Neural progenitor cell (in vitro differentiated cells): ENCODE results near the gene MYO7B. TPM values are rescaled to one million over a fixed set of nuclear protein-coding genes. Genes with fewer than 3 reads are reported as not detected.

ENCODE experiments used
- DNase-seq: peaks from one replicate; pipeline ENCODE4 v3.0.0-alpha.2; 2016; ENCODE audit warnings: low spot score
- H2AFZ ChIP-seq: fragments of 200-600 bp; sonication (generic); replicated peaks from 2 replicates; pipeline ENCODE4 v1.6.1; 2016; ENCODE audit warnings: antibody characterized with exemption
- H3F3A ChIP-seq: fragments of 200-600 bp; sonication (generic); 2 replicates; pipeline ENCODE4 v1.6.1; 2016; ENCODE audit warnings: antibody characterized with exemption, low read depth
- H3K27ac ChIP-seq: fragments of 200-600 bp; sonication (generic); 2 replicates; pipeline ENCODE4 v1.5.1; 2016; ENCODE audit warnings: mild to moderate bottlenecking
- H3K27me3 ChIP-seq: fragments of 200-600 bp; sonication (generic); 2 replicates; pipeline ENCODE4 v1.6.1; 2016; ENCODE audit warnings: mild to moderate bottlenecking, moderate library complexity
- H3K36me3 ChIP-seq: fragments of 200-600 bp; sonication (generic); 2 replicates; pipeline ENCODE4 v1.5.1; 2016
- H3K4me1 ChIP-seq: fragments of 200-600 bp; sonication (generic); 2 replicates; pipeline ENCODE4 v1.6.1; 2016; ENCODE audit warnings: mixed run types
- H3K4me2 ChIP-seq: fragments of 200-600 bp; sonication (generic); 2 replicates; pipeline ENCODE4 v1.6.1; 2016
- H3K4me3 ChIP-seq: fragments of 200-600 bp; sonication (generic); 2 replicates; pipeline ENCODE4 v1.5.1; 2016
- H3K79me2 ChIP-seq: fragments of 200-600 bp; sonication (generic); 2 replicates; pipeline ENCODE4 v1.6.1; 2016; ENCODE audit warnings: low read depth
- H3K9ac ChIP-seq: fragments of 200-600 bp; sonication (generic); 2 replicates; pipeline ENCODE4 v1.6.1; 2016
- H3K9me3 ChIP-seq: fragments of 200-600 bp; sonication (generic); 2 replicates; pipeline ENCODE4 v1.5.1; 2016; ENCODE audit warnings: low read depth
- H4K20me1 ChIP-seq: fragments of 200-600 bp; sonication (generic); 2 replicates; pipeline ENCODE4 v1.6.1; 2016; ENCODE audit warnings: low read depth
- H3K27ac Mint-ChIP-seq: 3 replicates; pipeline ENCODE4 v1.8.0; 2021; ENCODE audit warnings: mixed read lengths
- H3K27me3 Mint-ChIP-seq: 2 replicates; pipeline ENCODE4 v1.8.0; 2022; ENCODE audit warnings: low read depth, mild to moderate bottlenecking, inconsistent platforms, moderate library complexity, mixed read lengths; ENCODE audit not compliant: insufficient read depth
- H3K36me3 Mint-ChIP-seq: 3 replicates; pipeline ENCODE4 v1.8.0; 2021; ENCODE audit warnings: mixed read lengths
- H3K4me1 Mint-ChIP-seq: 3 replicates; pipeline ENCODE4 v1.8.0; 2021; ENCODE audit warnings: mixed read lengths
- H3K4me3 Mint-ChIP-seq: 3 replicates; pipeline ENCODE4 v1.8.0; 2021; ENCODE audit warnings: mild to moderate bottlenecking, moderate library complexity, mixed read lengths
- H3K9me3 Mint-ChIP-seq: 3 replicates; pipeline ENCODE4 v1.8.0; 2020; ENCODE audit warnings: mixed read lengths
- CTCF ChIP-seq: fragments of 200-600 bp; sonication (generic); IDR thresholded peaks from 2 replicates; pipeline ENCODE4 v1.5.1; 2017; ENCODE audit warnings: antibody characterized with exemption, mild to moderate bottlenecking
- EZH2 ChIP-seq: fragments of 200-600 bp; sonication (generic); IDR thresholded peaks from 2 replicates; pipeline ENCODE4 v1.6.1; 2017; ENCODE audit warnings: antibody characterized with exemption, mild to moderate bottlenecking, moderate library complexity
- EZH2phosphoT487 ChIP-seq: fragments of 200-600 bp; sonication (generic); IDR thresholded peaks from 2 replicates; pipeline ENCODE4 v1.6.1; 2017; ENCODE audit warnings: antibody characterized with exemption
- total RNA-seq: library from RNA; depleted of rRNA; stranded (reverse); fragments of >200 nt; gene quantifications from 2 replicates; pipeline ENCODE4 v1.2.3, GENCODE V29; 2015; ENCODE audit warnings: low replicate concordance

Gene MYO7B
- total RNA-seq, 1 donor from 2014 or later, result not detected

- Mint-ChIP-seq H3K4me3 (no peak overlapping the region), H3K27me3 (peaks cover 9% of the 10 kb centered on the region), H3K36me3 (no peaks in the 10 kb centered on the region), H3K9me3 (no peaks in the 10 kb centered on the region), H3K27ac (no peak overlapping the region), H3K4me1 (peaks cover 23% of the 10 kb centered on the region)
- peak; percentile 56 for DNase-seq
- Histone ChIP-seq H3K9ac (no peak overlapping the region), H2AFZ (no peak overlapping the region), H3K4me2 (no peak overlapping the region), H3F3A (no peaks in the 10 kb centered on the region), H4K20me1 (no peaks in the 10 kb centered on the region), H3K79me2 (no peaks in the 10 kb centered on the region), H3K9me3 (no peaks in the 10 kb centered on the region), H3K4me1 (peaks cover 6% of the 10 kb centered on the region), H3K4me3 (no peak overlapping the region), H3K36me3 (no peaks in the 10 kb centered on the region), H3K27ac (no peak overlapping the region), H3K27me3 (no peaks in the 10 kb centered on the region)
- TF ChIP-seq EZH2phosphoT487 (no peak), EZH2 (no peak), CTCF (peak; percentile 54)
These were observed 104.9 kb downstream of the MYO7B start for GRCh38 chr2:127640082-127641072.

- Mint-ChIP-seq H3K27me3 (peaks cover 9% of the 10 kb centered on the region), H3K4me3 (no peak overlapping the region), H3K36me3 (no peaks in the 10 kb centered on the region), H3K27ac (no peak overlapping the region), H3K4me1 (peaks cover 29% of the 10 kb centered on the region), H3K9me3 (no peaks in the 10 kb centered on the region)
- Histone ChIP-seq H3K4me2 (no peak overlapping the region), H3K27me3 (no peaks in the 10 kb centered on the region), H3F3A (no peaks in the 10 kb centered on the region), H3K9me3 (no peaks in the 10 kb centered on the region), H3K9ac (no peak overlapping the region), H3K4me3 (no peak overlapping the region), H3K36me3 (no peaks in the 10 kb centered on the region), H3K27ac (no peak overlapping the region), H3K4me1 (peaks cover 13% of the 10 kb centered on the region), H4K20me1 (no peaks in the 10 kb centered on the region), H3K79me2 (no peaks in the 10 kb centered on the region), H2AFZ (no peak overlapping the region)
- DNase-seq, result no peak
- no peak for TF ChIP-seq CTCF
- no peak for TF ChIP-seq EZH2
- TF ChIP-seq EZH2phosphoT487, result no peak
These were observed 105.7 kb downstream of the MYO7B start for GRCh38 chr2:127641133-127641532.

- no peak for DNase-seq
- Mint-ChIP-seq H3K9me3 (no peaks in the 10 kb centered on the region), H3K27me3 (peaks cover 12% of the 10 kb centered on the region), H3K36me3 (no peaks in the 10 kb centered on the region), H3K4me1 (peaks cover 35% of the 10 kb centered on the region), H3K4me3 (no peak overlapping the region), H3K27ac (no peak overlapping the region)
- no peak overlapping the region for H3K4me3 ChIP-seq
- H4K20me1 ChIP-seq, result no peaks in the 10 kb centered on the region
- no peaks in the 10 kb centered on the region for H3K27me3 ChIP-seq
- H3K9me3 ChIP-seq, result no peaks in the 10 kb centered on the region
- no peak overlapping the region for H3K27ac ChIP-seq
- no peak overlapping the region for H3K4me2 ChIP-seq
- H3K36me3 ChIP-seq, result no peaks in the 10 kb centered on the region
- H3K9ac ChIP-seq, result no peak overlapping the region
- H3K79me2 ChIP-seq, result no peaks in the 10 kb centered on the region
- H2AFZ ChIP-seq, result no peak overlapping the region
- TF ChIP-seq CTCF (no peak), EZH2 (no peak), EZH2phosphoT487 (no peak)
- H3K4me1 ChIP-seq, result peaks cover 13% of the 10 kb centered on the region
- no peaks in the 10 kb centered on the region for H3F3A ChIP-seq
These were observed 106.5 kb downstream of the MYO7B start for GRCh38 chr2:127641846-127642507.
